GM19035 (cell line): ENCODE results near the gene MSRB1.

Source experiments
- ATAC-seq: cut with Tn5 transposase; IDR thresholded peaks from one replicate; pipeline ENCODE4 v1.9.1; 2021; ENCODE audit not compliant: unreplicated experiment

Gene MSRB1

GRCh38 chr16:1942810-1943726 is at the start of gene MSRB1:
TSS of gene MSRB1 (minus strand) at chr16:1943199. CDS start at chr16:1943156, 43 bp downstream.
- peak; percentile 94 for ATAC-seq

- peak; percentile 46 for ATAC-seq
Measured at GRCh38 chr16:1991948-1992703, 49.1 kb upstream of the MSRB1 start.

- no peak for ATAC-seq
Measured at GRCh38 chr16:1991588-1991947, 48.6 kb upstream of the MSRB1 start.

GRCh38 chr16:1991135-1991551 is 48.1 kb upstream of the MSRB1 start:
- no peak for ATAC-seq

DNA sequence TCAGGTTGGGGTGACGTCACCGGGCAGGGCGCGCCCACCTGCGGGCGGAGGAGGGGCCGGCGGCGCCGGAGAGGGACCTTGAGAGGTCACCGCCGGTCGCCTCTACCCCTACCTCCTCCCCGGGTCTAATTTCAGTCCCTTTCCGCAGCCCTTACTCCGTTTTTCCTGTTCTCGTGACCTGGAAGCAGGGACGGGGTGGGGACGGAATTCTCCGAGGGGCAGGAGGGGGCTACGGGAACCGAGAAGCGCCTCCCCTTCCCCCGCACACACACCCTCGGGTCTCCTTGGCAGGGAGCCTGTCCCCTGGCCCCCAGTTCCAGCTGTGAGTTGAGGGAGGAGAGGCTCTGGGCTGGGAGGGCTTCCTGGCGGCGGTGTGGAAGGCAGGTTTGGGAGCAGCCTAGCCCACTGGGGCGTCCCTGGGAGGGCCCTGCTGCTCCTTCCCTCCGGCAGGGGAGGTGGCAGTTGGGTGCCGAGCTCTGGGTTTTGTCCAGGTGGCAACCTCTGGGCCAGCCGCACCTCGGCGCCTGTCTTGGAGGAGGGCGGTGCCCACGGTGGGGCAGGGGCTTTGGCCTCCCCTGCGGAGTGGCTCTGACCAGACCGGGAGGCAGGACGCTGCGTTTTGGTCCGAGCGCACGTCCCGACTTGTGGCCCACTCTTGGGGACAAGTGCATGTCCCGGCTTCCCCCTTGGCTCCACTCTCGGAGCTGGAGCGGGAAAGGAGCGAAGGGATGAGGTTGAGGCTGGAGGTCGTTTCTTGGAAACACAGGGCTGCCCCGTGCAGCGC is 47.5 kb upstream of the MSRB1 start:
- no peak for ATAC-seq

DNA sequence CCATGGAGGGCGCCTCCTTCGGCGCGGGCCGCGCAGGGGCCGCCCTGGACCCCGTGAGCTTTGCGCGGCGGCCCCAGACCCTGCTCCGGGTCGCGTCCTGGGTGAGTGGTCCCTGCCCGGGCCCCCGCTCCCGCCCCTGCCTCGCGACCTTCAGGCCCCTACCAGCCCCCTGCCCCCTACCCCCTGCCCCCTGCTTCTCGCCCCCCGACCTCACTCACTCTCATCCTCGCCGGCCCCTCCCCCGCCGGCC is 47.0 kb upstream of the MSRB1 start:
- ATAC-seq: no peak

GRCh38 chr16:1989209-1990100 is 46.5 kb upstream of the MSRB1 start, which contains the start of gene SYNGR3:
TSS of gene SYNGR3 (plus strand) at chr16:1989970. CDS start at chr16:1990103, 133 bp downstream.
- no peak for ATAC-seq

DNA sequence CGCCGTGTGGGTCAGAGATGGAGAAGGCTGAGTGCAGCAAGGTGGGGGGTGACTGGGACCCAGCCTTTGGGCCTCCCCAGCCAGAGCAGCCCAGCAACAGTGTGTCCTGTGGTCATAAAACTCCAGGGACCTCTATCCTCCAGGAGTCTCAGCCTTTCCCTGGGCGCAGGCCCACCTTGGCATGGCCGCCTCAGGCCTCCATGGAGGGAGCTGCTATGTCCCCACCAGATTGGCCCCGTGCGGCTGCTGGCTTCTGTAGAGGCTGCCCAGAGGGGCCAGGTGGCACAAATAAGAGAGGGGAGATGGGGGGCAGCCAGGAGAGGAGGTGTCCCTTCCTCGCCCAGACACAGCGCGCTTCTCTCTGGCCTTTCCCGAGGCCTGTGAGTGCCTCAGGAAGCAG is 44.2 kb upstream of the MSRB1 start:
- no peak for ATAC-seq

DNA sequence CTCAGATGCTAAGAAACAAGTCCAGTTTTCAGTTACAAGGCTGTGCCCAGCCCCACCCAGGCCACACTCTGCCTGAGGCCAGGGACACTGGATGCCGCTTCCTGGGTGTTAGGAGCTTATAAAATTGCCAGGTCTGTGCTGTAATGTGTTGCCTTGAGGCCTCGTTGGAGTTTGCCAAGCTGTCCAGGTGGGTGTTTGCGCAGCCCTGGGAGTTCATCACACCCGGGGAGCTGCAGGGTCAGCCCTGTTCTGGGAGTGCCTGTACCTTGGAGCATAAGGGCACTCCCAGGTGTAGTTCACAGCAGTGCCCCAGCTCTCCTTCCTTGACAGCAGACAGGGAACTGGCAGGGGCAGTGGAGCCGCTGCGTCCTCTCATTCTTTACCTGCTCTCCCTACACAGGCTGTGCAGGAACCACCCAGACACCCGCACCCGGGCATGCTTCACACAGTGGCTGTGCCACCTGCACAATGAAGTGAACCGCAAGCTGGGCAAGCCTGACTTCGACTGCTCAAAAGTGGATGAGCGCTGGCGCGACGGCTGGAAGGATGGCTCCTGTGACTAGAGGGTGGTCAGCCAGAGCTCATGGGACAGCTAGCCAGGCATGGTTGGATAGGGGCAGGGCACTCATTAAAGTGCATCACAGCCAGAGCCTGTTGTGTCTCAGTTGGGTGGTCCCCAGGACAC is 42.6 kb upstream of the MSRB1 start:
- ATAC-seq: no peak

DNA sequence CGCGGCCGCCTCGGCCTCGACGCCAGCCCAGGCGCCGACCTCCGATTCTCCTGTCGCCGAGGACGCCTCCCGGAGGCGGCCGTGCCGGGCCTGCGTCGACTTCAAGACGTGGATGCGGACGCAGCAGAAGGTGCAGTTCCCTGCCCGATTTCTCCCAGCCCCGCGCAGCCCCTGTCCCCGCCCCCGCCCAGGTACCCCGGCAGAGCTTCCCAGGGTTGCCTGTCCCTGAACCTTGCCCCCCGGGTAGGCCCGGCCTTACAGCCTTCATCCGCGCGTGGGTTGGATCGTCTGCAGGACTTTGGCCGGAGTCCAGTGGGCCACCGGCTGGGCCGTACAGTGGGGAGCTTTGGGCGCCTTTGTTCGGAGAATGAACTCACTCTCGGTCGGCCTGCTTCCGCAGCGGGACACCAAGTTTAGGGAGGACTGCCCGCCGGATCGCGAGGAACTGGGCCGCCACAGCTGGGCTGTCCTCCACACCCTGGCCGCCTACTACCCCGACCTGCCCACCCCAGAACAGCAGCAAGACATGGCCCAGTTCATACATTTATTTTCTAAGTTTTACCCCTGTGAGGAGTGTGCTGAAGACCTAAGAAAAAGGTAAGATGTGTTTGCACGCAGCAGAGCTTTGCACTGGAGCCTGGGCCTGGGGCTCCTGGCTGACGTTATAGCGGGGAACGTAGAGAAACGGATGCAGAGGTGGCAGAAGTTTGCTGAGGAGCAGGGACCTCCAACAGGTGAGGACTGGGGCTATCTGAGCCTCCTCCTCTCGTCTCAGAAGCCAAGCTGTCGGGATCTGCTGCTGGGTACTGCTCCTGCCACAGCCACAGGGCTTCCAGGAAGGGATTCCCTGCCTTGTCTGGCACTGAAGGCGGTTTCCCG is 41.6 kb upstream of the MSRB1 start:
- ATAC-seq: peak; percentile 16

DNA sequence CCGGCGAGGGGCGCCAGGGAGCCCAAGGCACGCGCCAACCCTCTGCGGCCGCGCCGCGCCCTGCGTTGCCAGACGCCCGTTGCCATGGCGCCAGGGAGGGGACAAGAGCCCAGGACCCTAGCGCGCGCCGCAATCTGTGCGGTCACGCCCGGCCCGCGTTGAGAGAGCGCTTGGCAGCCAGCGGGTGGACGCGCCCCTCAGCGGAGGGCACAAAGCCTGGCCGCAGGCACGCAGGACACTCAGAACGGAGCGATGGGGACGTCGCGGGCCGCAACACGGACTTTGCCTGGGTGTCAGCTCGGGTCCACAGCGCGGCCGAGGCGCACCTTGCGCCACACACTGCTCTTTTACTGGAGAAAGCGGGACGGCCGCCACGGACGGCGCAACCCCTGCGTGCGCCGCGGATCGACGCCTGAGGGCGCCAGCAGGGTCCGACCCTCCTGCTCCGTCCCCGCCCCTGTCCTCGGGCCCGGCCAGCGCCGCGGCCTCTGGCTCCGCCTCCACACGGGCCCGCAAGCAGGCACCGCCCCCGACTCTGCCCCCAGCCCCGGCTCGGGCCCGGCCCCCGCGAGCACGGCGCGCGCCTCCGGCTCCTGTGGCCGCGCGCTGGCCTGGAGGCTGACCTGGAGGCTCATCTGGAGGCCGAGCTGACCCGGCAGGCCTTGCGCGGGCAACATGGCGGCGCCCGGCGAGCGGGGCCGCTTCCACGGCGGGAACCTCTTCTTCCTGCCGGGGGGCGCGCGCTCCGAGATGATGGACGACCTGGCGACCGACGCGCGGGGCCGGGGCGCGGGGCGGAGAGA is 40.7 kb upstream of the MSRB1 start, which contains the start of gene GFER:
Gene GFER, plus strand, starts transcription at position 650 of the 803 bp plus-strand sequence. Its CDS starts 26 bp downstream, at position 676.
- peak; percentile 86 for ATAC-seq

GRCh38 chr16:1982991-1983543 is 40.1 kb upstream of the MSRB1 start:
- ATAC-seq: no peak

- ATAC-seq: no peak
Measured at GRCh38 chr16:1982013-1982433, 39.0 kb upstream of the MSRB1 start.

GRCh38 chr16:1981398-1981836 is 38.4 kb upstream of the MSRB1 start, which contains the start of gene NOXO1:
TSS of gene NOXO1 (minus strand) at chr16:1981469. CDS start at chr16:1981179, 290 bp downstream.
- ATAC-seq: no peak

DNA sequence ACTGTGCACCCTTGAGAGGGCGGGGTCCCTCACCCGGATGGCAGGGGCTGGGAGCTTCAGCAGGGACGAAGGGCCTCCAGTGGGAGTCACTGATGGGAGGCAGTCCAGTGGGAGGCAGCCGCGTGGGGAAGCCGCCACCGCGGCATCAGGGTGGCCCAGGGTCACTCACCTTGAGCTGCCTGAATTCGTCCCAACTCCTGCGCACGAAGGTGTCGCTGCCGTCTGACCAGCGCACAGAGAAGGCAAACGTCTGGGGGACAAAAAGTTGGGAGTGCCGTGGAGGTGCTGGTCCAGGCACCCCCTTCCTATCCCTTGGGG is 37.7 kb upstream of the MSRB1 start:
- ATAC-seq: no peak

GRCh38 chr16:1980030-1980769 is 37.2 kb upstream of the MSRB1 start:
- ATAC-seq: no peak
